CD4-positive, alpha-beta T cell treated with Interferon gamma for 1 hour (primary cell): ENCODE data around the gene CLEC16A.
"Not testable (repeated sequence)": the region's sequence is repeated elsewhere in the genome, so short reads cannot be mapped to it uniquely, and the experiment has no call there.

ENCODE experiments used
- DNase-seq: peaks from one replicate; pipeline ENCODE4 v3.0.0-alpha.2; 2020

The CLEC16A gene

GRCh38 chr16:10944249-10945064 lies at the start of gene CLEC16A:
Gene CLEC16A, plus strand, starts transcription at chr16:10944564. Its CDS starts 154 bp downstream, at chr16:10944718.
- peak; percentile 95 for DNase-seq

GRCh38 chr16:10895053-10895946 lies 49.1 kb upstream of the CLEC16A start:
- no peak for DNase-seq

DNA sequence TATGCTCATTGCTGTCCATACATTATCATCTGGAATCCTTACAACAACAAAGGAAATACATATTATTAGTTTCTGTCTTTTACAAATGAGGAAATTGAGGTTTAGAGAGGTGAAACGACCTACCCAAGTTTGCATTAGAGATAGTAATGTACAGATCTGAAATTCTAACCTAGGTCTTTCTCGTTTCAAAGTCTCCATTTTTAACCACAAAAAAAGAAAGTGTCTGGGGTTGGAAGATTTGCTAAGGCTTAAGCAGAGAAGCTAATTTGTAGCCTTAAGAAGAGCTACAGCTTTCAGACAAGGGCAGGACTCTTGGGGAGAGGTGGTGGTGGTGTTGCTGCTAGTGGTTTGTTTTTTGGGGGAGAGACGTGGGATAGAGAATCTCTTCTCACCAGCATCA lies 48.2 kb upstream of the CLEC16A start:
- no peak for DNase-seq

DNA sequence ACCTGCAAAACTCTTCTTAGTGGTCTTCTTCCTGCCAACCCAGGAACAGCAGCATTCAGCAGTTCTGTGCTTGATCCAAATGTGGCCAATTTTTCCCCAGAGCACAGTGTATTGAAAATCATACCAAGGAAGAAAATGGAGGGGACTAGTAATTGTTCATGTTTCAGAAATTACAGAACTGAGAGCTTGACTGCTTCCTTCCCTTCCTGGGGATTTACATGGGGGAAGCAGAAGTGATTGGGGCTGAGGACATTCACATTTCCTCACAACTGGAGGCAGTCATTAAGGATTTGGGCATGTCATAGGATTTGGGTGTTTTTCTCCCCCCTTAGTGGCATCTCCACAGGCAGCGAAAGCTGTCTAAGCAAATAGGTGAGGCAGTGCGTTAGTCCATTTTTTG lies 47.6 kb upstream of the CLEC16A start:
- no peak for DNase-seq

- DNase-seq, result no peak
Measured at GRCh38 chr16:10897134-10897533, 47.2 kb upstream of the CLEC16A start.

DNA sequence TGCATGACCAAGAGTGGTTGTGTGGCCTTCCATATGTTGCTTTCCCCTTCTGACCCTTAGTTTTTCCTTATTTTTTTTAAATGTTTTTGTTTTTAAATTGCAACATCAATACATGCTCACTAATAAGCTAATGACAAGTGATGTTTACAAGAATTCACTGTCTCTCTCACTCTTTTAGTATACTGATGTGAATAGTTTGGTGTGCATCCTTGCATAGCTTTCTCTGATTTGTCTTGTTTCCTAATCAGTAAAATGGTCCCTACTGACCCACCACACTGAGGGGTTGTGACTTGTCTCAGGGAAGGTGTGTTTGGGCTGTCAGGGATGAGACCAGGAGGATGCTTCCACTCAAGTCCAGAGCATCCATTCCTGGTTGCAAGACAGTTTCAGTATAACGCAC lies 41.4 kb upstream of the CLEC16A start:
- DNase-seq, result no peak

- DNase-seq, result no peak
Measured at GRCh38 chr16:10906482-10906881, 37.9 kb upstream of the CLEC16A start.

DNA sequence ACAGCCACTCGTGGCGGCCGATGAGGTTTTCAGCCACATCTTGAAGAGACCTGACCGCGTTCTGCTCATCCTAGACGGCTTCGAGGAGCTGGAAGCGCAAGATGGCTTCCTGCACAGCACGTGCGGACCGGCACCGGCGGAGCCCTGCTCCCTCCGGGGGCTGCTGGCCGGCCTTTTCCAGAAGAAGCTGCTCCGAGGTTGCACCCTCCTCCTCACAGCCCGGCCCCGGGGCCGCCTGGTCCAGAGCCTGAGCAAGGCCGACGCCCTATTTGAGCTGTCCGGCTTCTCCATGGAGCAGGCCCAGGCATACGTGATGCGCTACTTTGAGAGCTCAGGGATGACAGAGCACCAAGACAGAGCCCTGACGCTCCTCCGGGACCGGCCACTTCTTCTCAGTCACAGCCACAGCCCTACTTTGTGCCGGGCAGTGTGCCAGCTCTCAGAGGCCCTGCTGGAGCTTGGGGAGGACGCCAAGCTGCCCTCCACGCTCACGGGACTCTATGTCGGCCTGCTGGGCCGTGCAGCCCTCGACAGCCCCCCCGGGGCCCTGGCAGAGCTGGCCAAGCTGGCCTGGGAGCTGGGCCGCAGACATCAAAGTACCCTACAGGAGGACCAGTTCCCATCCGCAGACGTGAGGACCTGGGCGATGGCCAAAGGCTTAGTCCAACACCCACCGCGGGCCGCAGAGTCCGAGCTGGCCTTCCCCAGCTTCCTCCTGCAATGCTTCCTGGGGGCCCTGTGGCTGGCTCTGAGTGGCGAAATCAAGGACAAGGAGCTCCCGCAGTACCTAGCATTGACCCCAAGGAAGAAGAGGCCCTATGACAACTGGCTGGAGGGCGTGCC lies 37.2 kb upstream of the CLEC16A start:
- no peak for DNase-seq

GRCh38 chr16:10907757-10908045 lies 36.7 kb upstream of the CLEC16A start:
- no peak for DNase-seq

DNA sequence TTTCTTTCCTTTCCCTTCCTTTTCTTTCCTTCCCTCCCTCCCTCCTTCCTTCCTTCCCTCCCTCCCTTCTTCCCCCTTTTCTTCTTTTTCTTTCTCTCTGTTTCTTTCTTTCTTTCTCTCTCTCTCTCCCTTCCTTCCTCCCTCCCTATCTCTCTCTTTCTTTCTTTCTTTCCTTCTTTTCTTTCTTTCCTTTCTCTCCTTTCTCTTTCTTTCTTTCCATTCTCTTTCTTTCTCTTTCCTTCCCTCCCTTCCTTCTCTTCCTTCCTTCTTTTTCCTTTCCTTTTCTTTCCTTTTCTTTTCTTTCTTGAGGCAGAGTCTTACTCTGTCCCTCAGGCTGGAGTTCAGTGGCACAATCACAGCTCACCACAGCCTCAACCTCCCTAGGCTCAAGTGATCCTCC lies 33.1 kb upstream of the CLEC16A start:
- no peak for DNase-seq

GRCh38 chr16:10916534-10916933 lies 27.8 kb upstream of the CLEC16A start:
- no peak for DNase-seq

DNA sequence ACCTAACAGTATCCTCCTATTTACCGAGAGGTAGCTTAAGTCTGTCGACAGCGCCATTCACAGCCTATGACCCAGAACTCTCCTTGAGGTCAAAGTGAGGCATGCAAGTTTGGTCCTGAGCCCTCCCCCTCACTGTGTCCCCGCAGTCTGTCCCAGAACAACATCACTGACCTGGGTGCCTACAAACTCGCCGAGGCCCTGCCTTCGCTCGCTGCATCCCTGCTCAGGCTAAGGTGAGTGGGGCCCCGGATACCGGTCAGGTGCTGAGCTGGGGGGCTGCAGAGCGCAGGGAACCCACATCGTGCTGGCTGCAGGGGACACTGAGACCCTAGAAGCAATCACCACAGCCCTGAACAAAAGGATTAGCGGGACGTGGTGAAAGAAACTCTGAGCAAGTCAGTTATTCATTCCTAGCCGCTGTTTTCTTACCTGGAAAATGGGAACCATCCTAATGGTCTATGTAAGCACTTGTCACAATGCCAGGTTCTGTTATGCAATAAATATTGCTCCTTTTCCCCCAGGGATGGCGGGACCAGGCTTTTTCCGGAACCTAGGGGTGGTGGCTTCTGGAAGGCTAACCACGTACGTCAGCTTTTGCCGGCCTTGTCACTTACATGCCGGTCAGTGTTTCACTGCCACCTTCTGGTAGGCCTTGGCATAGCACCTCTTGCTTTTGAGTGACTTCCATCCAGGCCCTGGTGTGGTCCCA lies 25.9 kb upstream of the CLEC16A start:
- DNase-seq, result peak; percentile 79

DNA sequence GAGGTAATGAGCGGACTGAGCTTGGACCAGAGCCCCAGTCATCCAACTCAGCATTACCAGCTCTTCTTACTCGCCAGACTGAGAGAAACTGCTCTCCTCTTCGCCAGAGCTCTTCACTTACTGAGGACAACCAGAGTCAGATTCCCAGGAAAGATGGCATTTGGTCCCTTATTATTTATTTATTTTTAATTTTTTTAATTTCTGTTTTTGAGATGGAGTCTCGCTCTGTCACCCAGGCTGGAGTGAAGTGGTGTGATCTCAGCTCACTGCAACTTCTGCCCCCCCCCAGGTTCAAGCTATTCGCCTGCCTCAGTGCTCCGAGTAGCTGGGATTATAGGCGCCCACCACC lies 25.4 kb upstream of the CLEC16A start:
- DNase-seq, result no peak

DNA sequence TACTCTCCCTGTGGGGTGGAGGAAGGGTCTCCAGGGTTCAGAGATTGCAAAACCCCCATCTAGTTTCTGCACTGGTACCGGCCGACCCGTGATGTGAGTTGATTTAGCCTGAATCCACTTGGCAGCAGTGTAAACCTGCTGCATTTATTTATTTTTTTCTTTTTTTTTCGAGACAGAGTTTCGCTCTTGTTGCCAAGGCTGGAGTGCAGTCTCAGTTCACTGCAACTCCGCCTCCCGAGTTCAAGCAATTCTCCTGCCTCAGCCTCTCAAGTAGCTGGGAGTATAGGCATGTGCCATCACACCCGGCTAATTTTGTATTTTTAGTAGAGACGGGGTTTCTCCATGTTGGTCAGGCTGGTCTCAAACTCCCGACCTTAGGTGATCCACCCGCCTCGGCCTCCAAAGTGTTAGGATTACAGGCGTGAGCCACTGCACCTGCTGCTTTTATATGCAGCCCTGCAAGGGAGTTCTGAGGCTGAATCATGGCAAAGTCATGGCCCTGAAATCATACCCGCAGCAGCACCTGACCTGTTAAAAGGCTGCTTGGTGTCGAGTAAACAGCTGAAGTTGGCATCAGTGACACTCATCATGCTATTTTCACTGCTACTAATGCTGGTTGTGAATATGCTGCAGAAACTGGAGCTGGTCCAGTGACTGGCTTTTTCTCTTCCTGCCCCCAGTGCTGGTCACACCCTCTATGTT lies 23.5 kb upstream of the CLEC16A start:
- DNase-seq, result no peak

DNA sequence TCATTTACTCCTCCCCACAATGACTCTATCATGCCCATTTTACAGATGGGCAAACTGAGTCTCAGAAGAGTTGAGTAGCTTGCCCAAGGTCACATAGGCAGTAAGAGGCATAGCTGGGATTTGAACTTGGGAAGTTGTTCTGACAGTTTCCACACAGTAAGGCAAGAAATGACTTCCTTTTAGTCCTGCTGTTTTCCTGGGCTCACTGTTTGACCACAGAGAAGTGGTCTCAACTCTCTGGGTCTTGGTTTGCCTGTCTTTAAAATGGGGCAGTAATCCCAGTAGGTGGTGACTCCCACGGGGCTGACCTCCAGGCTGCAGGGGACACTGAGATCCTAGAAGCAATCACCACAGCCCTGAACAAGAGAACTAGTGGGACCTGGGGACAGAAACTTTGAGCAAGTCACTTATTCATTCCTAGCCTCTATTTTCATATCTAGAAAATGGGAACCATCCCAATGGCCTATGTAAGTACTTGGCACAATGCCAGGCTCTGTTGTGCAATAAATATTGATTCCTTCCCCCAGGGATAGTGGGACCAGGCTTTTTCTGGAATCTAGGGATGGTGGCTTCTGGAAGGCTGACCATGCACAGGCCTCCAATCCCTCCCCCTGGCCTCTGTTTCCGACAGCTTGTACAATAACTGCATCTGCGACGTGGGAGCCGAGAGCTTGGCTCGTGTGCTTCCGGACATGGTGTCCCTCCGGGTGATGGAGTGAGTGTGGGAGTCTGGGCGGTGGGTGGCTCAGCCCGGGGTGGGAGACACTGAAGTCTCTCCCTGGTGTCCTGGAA lies 22.6 kb upstream of the CLEC16A start:
- DNase-seq, result no peak

- no peak for DNase-seq
Measured at GRCh38 chr16:10922328-10923145, 21.8 kb upstream of the CLEC16A start.

GRCh38 chr16:10923146-10923649 lies 21.2 kb upstream of the CLEC16A start:
- no peak for DNase-seq

- DNase-seq, result no peak
Measured at GRCh38 chr16:10923650-10924214, 20.6 kb upstream of the CLEC16A start.

- not testable (repeated sequence) for DNase-seq
Measured at GRCh38 chr16:10925285-10925684, 19.1 kb upstream of the CLEC16A start.

- no peak for DNase-seq
Measured at GRCh38 chr16:10926094-10926493, 18.3 kb upstream of the CLEC16A start.
